Fibroblast of villous mesenchyme (primary cell): Measurements from ENCODE around the gene ATAD5. TPM values are rescaled to one million over a fixed set of nuclear protein-coding genes. Genes with fewer than 3 reads are reported as not detected.
A peak's percentile ranks its signal among the peaks of the same experiment; 100 is the strongest.

ENCODE experiments used
- DNase-seq: peaks from one replicate; pipeline ENCODE4 v3.0.0-alpha.2; 2010; ENCODE audit warnings: low read depth
- H3K4me3 ChIP-seq: 2 replicates; pipeline ENCODE4 v1.5.1; 2011; ENCODE audit warnings: low read depth, mild to moderate bottlenecking, low read length
- CTCF ChIP-seq: IDR thresholded peaks from 2 replicates; pipeline ENCODE4 v1.5.1; 2012; ENCODE audit warnings: low read depth, mild to moderate bottlenecking, low read length; ENCODE audit not compliant: insufficient read depth
- small RNA-seq: library from RNA; depleted of rRNA; stranded (forward); fragments of <200 nt; gene quantifications from one replicate; pipeline ENCODE3, GENCODE V24; 2012
- total RNA-seq: library from RNA; depleted of rRNA; stranded (reverse); fragments of >200 nt; gene quantifications from 2 replicates; pipeline ENCODE4 v1.2.3, GENCODE V29; 2012

The ATAD5 gene
- total RNA-seq, 1 donor, result 4.3 TPM

DNA sequence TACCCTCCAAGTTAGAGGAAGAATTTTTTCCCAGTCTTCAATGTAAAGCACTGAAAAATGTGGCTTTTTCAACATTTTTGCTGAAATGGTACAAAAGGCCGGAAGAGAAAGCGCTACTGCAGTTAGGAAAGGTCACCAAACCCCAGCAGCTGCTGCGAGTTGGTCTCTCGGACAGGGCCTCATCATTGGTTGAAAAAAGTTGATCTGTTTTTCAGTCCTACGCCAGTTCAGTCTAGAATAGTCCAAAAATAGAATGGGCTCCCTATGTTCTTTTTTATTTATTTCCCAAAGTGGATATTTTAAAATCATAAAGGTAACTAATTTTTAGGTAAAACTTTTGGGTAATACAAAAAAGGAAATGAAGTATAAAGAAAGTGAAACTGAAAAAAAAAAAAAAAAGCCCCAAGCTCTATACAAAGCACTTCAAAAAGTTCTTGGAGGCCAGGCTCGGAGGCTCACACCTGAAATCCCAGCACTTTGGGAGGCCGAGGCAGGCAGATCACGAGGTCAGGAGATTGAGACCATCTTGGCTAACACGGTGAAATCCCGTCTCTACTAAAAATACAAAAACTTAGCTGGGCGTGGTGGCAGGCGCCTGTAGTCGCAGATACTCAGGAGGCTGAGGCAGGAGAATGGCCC, 107.4 kb downstream of the ATAD5 start:
- no peak overlapping the region for H3K4me3 ChIP-seq
- no peak for DNase-seq
- no peak for TF ChIP-seq CTCF

DNA sequence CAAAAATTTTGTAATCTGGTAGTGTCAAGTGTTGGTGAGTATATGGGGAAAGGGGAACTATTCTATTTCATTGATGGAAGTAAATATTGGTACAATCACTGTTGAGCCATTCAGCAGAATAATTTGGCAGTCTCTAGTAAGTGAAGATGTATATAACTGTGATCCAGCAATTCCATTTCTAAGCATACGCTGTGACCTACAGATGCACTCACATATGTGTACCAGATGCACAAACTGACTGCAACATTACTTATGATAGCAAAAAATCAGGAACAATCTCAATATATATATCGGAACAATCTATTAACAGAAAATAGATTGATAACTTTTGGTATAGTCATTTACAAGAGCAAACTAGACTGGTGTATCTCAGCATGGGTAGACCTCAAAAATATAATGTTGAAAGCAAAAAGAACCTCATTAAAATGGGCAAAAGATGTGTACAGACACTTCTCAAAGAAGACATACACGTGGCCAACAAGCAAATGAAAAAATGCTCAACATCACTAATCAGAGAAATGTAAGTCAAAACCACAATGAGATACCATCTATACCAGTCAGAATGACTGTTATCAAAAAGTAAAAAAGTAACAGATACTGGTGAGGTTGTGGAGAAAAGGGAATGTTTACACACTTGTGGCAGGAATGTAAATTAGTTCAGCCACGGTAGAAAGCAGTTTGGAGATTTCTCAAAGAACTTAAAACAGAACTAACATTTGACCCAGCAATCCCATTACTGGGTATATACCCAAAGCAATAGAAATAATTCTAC, 110.7 kb downstream of the ATAD5 start:
- DNase-seq, result peak; percentile 72
- no peak overlapping the region for H3K4me3 ChIP-seq
- TF ChIP-seq CTCF, result peak; percentile 40

Small RNA genes within 50 kb of the gene (small RNA-seq; reads per million reads assigned to genes)
- not detected for gene RNU6-298P

Other genes with a start within 250 kb of the ATAD5 start
- 10.0 and 22.5 TPM in 2 replicates for gene CRLF3, start 7.3 kb upstream of the ATAD5 start, total RNA-seq
- 9.7 and 12.5 TPM in 2 replicates for gene TEFM, start 74.3 kb downstream of the ATAD5 start, total RNA-seq
- gene ADAP2, start 90.0 kb downstream of the ATAD5 start, total RNA-seq, result 3.0 and 4.2 TPM in 2 replicates
- 8.4 and 8.6 TPM in 2 replicates for gene RNF135, start 139.1 kb downstream of the ATAD5 start, total RNA-seq